Body of pancreas (tissue), 4 donors: ENCODE measurements around the gene RAD21L1. TPM values are rescaled to one million over a fixed set of nuclear protein-coding genes. Genes with fewer than 3 reads are reported as not detected.

ENCODE experiments used
- ATAC-seq: fragments of 150-250 bp; one replicate; pipeline ENCODE4 v1.9.1; 2016
- DNase-seq, 4 donors: peaks; one replicate each; pipeline ENCODE4 v3.0.0-alpha.2; 2019
- H3K27ac ChIP-seq, 4 donors: fragments of 200-600 bp; sonication (generic); 1 replicate in 3 of 4; 2 replicates in 1 of 4; pipeline versions ENCODE4 v1.5.1 to v1.6.1; 2016 to 2019; ENCODE audit warnings: mild to moderate bottlenecking in 1 of 4, mixed read lengths in 1 of 4, moderate library complexity in 1 of 4
- H3K27me3 ChIP-seq, 2 donors: fragments of 200-600 bp; sonication (generic); one replicate each; pipeline ENCODE4 v1.6.0; 2016; ENCODE audit warnings: mild to moderate bottlenecking in 1 of 2
- H3K36me3 ChIP-seq, 2 donors: fragments of 200-600 bp; sonication (generic); replicated peaks in 1 of 2; 2 replicates each; pipeline ENCODE4 v1.5.1; 2016; ENCODE audit warnings: low read depth in 2 of 2; ENCODE audit not compliant: insufficient read depth in 1 of 2
- H3K4me1 ChIP-seq: fragments of 200-600 bp; sonication (generic); one replicate; pipeline ENCODE4 v1.6.0; 2016
- H3K4me3 ChIP-seq, 2 donors: fragments of 200-600 bp; sonication (generic); 1 replicate in 1 of 2; 2 replicates in 1 of 2; pipeline ENCODE4 v1.5.1; 2016 to 2019
- H3K9me3 ChIP-seq, 3 donors: fragments of 200-600 bp; sonication (generic); 1 replicate in 2 of 3; 2 replicates in 1 of 3; pipeline ENCODE4 v1.5.1; 2016
- CTCF ChIP-seq, 7 experiments: fragments of 450-650 bp in 4 of 7; fragments of 200-600 bp in 3 of 7; sonication (generic) in 3 of 7; IDR thresholded peaks; one replicate each; pipeline ENCODE4 v1.5.1; 2016 to 2019; ENCODE audit warnings: antibody characterized with exemption in 7 of 7
- POLR2A ChIP-seq, 3 donors: fragments of 450-650 bp; IDR thresholded peaks; one replicate each; pipeline ENCODE4 v1.6.1; 2016; ENCODE audit warnings: antibody characterized with exemption in 3 of 3, mild to moderate bottlenecking in 2 of 3
- WGBS, 2 donors: methylation state at CpG; one replicate each; pipeline ENCODE4 v1.1.5; 2017; 5-methylcytosine and 5-hydroxymethylcytosine counted together
- intact Hi-C: fragments of 100-400 bp; cut with DNase I; formaldehyde crosslinking; loops from one replicate; pipeline ENCODE4 v1.15.1; 2023
- total RNA-seq, 2 donors: library from RNA; depleted of rRNA; stranded (reverse); fragments of >200 nt; gene quantifications; one replicate each; pipeline ENCODE4 v1.1.0, GENCODE V29; 2016

RAD21L1 gene
- total RNA-seq: not detected

DNA sequence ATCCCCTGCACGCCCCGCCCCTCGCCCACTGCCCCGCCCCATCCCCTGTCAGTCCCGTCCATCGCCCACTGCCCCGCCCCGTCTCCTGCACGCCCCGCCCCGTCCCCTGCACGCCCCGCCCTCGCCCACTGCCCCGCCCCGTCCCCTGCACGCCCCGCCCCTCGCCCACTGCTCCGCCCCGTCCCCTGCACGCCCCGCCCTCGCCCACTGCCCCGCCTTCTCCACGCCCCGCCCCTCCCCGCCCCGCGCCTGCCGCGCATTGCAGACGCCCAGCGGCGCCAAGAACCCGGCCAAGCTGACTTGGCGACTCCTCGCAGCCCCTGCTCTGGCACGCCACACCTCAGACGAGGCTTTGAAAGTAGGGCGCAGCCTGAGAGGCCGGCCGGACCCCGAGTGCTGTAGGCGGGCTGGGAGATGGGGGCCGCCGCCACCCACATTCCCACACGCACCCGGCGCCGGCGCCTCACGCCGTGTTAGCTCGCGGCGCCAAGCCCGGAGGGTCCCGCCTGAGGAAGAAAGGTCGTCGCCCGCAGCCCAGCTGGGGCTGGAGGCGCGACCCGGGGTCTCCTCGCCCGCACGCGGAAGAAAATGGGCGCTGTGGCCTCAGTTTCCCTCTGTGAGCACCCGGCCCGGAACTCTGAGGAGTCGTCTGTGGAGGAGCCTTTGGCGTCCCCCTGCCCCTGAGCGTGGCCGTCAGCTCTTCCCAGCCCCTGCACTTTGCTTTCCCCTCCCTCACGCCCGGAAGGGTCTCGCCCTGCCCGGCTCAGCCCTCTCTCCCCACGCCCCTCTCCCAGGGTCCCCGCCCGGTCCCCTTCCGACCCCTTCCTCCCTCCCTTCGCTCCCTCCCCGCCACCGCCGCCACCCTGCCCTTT lies at the start of gene RAD21L1:
TSS of gene RAD21L1 (plus strand) at position 262 of the 872 bp plus-strand sequence. CDS start 2,410 bp downstream, outside the sequence.
- Histone ChIP-seq H3K36me3 (no peaks in the 10 kb centered on the region), H3K27me3 (peaks cover 0 to 5% of the 10 kb centered on the region in 2 donors), H3K27ac (no peak within 1 kb of the TSS), H3K9me3 (no peaks in the 10 kb centered on the region), H3K4me3 (peak within 1 kb of the TSS; percentile 26 to 36), H3K4me1 (peaks cover 12% of the 10 kb centered on the region)
- DNase-seq: peak; percentile 75 to 86 (median 82)
- TF ChIP-seq CTCF (IDR thresholded peaks at IDR 0.05) (no peak), POLR2A (IDR thresholded peaks at IDR 0.05) (no peak)
- intact Hi-C loops: no loop called here
- WGBS, 2 donors: 2 to 10% methylated on average over 2 to 75 of the region's 88 CpGs
- ATAC-seq: peak; percentile 89

GRCh38 chr20:1177680-1178079 lies 48.2 kb upstream of the RAD21L1 start:
- no peaks in the 10 kb centered on the region for H3K36me3 ChIP-seq
- H3K9me3 ChIP-seq: no peaks in the 10 kb centered on the region
- WGBS, 2 donors: 87 to 91% methylated on average over 5 of the region's 5 CpGs
- H3K4me1 ChIP-seq: no peaks in the 10 kb centered on the region
- H3K4me3 ChIP-seq: no peak overlapping the region
- ATAC-seq (no peak), DNase-seq (no peak)
- no peaks in the 10 kb centered on the region for H3K27me3 ChIP-seq
- no peak overlapping the region for H3K27ac ChIP-seq
- intact Hi-C loops: no loop called here
- TF ChIP-seq CTCF (IDR thresholded peaks at IDR 0.05): no peak
- TF ChIP-seq POLR2A (IDR thresholded peaks at IDR 0.05): no peak

- H3K27ac ChIP-seq: no peak overlapping the region
- ATAC-seq: no peak
- 82 to 87% methylated on average over 3 of the region's 3 CpGs for WGBS, 2 donors
- no peaks in the 10 kb centered on the region for H3K27me3 ChIP-seq
- no peak for TF ChIP-seq CTCF (IDR thresholded peaks at IDR 0.05)
- TF ChIP-seq POLR2A (IDR thresholded peaks at IDR 0.05): no peak
- DNase-seq: no peak
- no peaks in the 10 kb centered on the region for H3K4me1 ChIP-seq
- intact Hi-C loops: no loop called here
- no peak overlapping the region for H3K4me3 ChIP-seq
- H3K36me3 ChIP-seq: no peaks in the 10 kb centered on the region
- no peaks in the 10 kb centered on the region for H3K9me3 ChIP-seq
These were observed 47.7 kb upstream of the RAD21L1 start for GRCh38 chr20:1178103-1178502.

GRCh38 chr20:1178623-1179022 lies 47.2 kb upstream of the RAD21L1 start:
- no peak for ATAC-seq
- intact Hi-C loops: no loop called here
- H3K27me3 ChIP-seq: no peaks in the 10 kb centered on the region

More at GRCh38 chr20:1178623-1179022, 47.2 kb upstream of the RAD21L1 start:
- WGBS, 2 donors: 84 to 93% methylated on average over 3 of the region's 3 CpGs
- DNase-seq: no peak
- Histone ChIP-seq H3K4me1 (no peaks in the 10 kb centered on the region), H3K27ac (no peak overlapping the region), H3K4me3 (no peak overlapping the region), H3K36me3 (no peaks in the 10 kb centered on the region), H3K9me3 (no peaks in the 10 kb centered on the region)
- TF ChIP-seq POLR2A (IDR thresholded peaks at IDR 0.05): no peak
- TF ChIP-seq CTCF (IDR thresholded peaks at IDR 0.05): no peak
